ENCODE results near the gene ALKBH5.

ALKBH5 gene

DNA sequence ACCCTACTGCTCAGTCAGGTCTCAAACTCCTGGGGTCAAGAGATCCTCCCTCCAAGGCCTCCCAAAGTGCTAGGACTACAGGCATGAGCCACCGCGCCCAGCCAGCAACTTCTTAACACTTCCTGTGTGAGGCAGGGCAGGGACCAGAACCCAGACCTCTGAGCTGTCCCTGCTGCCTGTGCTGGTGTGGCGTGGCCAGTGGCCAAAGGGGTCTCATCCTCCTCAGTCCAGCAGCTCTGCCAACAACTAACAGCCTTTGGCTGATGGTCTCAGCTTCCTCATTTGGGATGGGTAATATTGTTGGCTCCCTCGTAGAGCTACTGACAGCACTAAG is 40.4 kb downstream of the ALKBH5 start:
- DNase-seq (ENCODE audit: low read depth): no peak

- DNase-seq (ENCODE audit: low read depth): no peak
These were observed 40.9 kb downstream of the ALKBH5 start for GRCh38 chr17:18224387-18225120.

DNA sequence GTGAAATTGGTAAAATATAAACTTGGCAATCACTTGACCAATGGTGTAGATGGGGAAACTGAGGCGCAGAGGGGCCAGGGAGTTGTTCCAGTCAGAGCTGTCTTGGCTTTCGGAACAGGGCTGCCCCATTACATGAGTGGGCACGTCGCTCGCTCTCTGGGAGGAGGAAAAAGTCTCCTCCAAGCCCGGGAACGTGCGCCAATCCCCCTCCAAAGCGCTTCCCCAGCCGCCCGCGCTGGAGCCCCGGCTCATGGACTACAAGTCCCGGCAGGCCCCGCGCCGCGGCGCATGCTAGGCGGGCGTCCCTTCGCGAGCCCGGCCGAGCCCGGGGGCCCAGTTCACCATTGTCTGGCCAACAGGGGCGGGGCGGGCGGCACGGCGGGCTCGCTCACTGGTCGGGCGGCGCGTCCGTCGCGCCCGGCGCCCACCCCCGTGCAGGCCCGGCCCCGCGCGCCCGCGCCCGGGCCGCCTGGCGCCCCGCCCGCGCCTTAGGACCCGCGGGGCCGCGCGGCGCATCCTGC is 41.6 kb downstream of the ALKBH5 start, which contains the start of gene LLGL1:
TSS of gene LLGL1 (plus strand) at position 515 of the 521 bp plus-strand sequence. CDS start 48 bp downstream, outside the sequence.
- DNase-seq (ENCODE audit: low read depth): peak; percentile 87

DNA sequence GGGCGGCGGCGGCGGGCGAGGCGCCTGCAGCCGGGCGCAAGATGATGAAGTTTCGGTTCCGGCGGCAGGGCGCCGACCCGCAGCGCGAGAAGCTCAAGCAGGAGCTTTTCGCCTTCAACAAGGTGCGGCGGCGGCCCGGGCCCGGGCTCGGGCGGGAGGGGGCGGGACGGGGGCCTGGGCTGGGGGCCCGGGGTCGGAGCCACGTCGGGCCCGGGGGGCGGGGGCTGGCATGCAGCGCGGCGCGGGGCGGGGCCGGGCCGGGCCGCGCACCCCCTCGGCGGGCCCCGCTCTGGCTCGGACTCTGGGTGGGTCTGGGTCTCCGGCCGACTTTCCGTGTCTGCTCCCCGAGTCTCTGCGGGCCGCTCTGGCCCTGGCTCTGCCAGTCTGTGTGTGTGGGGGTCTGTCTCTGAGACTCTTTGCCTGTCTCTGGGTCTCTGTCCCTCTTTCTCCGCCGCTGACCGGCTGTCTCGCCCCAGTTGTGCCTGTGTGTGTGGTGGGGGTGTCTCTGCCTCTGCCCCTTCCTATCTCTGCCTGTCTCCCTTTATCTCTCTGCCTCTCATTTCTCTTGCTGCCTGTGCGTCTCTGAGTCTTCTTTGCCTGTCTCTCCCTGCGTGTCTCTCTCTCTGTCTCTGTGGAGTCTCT is 42.1 kb downstream of the ALKBH5 start:
- no peak for DNase-seq (ENCODE audit: low read depth)

- no peak for DNase-seq (ENCODE audit: low read depth)
These were observed 42.8 kb downstream of the ALKBH5 start for GRCh38 chr17:18226284-18226945.

DNA sequence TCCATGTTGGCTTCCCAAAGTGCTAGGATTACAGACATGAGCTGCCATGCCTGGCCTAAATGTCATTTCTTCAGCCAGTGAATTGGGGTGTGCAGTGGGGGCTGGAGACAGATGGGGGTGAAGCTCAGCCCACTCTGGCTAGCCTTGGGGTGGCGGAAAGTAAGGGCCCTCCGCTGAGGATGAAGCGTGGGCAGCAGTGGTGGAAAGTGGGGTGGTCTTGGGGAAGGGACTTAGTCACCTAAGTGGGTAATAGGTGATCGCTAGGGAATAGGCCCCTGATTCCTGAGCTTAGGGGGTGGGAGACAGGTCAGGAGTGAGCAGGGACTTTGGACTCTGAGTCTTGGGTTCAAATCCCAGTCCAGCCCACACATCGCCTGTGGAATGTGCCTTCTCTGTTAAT is 44.0 kb downstream of the ALKBH5 start:
- no peak for DNase-seq (ENCODE audit: low read depth)

GRCh38 chr17:18228176-18228682 is 44.6 kb downstream of the ALKBH5 start:
- no peak for DNase-seq (ENCODE audit: low read depth)

DNA sequence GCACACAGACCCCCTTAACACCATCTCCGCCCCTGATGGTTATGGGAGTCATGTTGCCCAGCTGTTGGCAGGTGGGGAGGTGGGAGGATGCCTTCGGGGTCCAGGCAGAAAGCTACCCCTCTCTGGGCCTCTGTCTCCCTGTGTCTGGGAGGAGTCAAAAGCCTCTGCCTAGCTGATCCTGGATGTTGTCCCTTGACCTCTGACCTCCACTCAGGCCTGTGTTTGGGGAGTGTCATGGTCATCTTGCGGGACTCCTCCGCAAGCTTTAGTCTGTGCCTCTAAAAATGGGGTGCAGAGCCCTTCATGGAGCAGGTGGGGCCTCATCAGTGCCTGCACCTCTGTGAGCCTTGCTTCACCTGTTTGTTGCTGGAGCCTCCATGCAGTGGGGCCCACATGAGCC is 45.6 kb downstream of the ALKBH5 start:
- DNase-seq (ENCODE audit: low read depth): no peak

DNA sequence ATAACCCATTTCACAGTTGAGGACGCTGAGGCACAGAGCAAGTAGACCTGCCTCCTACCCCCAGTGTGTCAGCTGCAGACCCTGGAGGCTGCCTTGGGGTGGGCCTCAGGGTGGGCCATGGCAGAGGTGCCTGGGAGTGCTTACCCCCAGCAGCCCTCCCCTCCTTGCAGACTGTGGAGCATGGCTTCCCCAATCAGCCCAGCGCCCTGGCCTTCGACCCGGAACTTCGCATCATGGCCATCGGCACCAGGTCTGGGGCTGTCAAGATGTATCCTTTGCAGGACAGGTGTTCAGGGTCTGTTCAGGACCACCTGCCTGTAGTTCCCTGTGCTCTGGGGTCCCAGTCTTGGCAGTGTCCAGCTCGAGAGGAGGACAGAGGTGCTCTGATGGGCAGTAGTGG is 46.1 kb downstream of the ALKBH5 start:
- DNase-seq (ENCODE audit: low read depth): no peak

DNA sequence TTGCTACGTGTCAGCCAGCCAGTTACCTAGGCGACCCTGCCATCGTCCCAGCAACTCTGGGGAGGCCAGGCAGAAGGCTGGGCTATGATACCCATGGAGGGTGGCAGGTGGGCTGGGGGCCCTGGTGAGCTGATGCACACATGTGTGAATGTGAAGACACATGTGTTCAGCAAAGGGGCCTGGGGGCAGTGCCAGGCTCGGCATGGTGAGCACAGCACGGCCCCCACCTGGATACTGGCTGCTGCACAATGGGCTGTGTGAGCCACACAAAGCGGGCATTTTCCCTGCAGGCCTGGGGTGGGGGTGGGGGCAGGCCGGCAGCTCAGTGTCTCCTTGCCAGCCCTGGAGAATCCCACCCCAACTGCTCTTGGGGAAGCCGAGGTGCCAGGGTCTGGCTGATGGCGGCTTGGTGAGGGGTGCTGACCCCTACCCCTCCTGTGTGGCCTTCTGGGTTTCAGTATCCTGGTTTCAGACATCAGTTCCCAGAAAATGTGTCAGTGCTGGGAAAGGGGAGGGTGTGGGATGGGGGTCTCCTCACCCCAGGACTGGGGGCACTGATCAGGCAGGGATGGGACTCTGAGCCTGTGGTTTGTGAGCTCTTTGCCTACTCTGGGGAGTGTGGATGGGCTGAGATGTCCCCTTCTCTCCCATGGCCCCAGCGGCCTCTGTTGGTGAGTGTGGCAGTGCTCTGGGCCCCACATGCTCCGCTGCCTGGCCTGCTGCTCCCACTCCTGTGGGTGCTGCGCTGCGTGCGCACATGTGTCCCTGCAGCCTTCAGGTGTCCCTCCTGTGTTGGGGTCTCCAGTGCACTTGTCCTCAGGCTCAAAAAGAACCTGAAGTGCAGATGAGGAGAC is 46.9 kb downstream of the ALKBH5 start:
- DNase-seq (ENCODE audit: low read depth): no peak

GRCh38 chr17:18231164-18231563 is 47.5 kb downstream of the ALKBH5 start:
- no peak for DNase-seq (ENCODE audit: low read depth)

DNA sequence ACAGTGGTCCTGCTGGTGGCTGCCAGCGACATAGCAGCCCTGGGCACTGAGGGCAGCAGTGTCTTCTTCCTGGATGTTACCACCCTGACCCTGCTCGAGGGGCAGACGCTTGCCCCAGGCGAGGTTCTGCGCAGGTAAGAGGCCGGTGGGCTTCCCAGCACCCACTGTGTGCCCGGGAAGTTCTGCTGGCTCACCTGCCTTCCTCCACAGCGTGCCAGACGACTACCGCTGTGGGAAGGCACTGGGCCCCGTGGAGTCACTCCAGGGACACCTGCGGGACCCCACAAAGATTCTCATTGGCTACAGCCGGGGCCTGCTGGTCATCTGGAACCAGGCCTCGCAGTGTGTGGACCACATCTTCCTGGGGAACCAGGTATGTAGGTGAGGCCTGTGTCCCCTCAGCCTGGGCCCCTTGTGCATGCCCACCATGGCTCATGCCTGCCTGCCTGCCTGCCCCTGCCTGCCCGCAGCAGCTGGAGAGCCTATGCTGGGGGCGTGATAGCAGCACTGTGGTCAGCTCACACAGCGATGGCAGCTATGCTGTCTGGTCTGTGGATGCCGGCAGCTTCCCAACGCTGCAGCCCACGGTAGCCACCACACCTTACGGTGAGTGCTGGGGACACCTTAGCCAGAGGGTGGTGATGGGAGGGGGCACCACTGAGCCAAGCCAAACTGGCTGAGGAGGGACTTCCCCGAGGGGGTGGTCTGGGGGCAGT is 50.3 kb downstream of the ALKBH5 start:
- DNase-seq (ENCODE audit: low read depth): no peak

GRCh38 chr17:18234853-18235380 is 51.3 kb downstream of the ALKBH5 start:
- DNase-seq (ENCODE audit: low read depth): no peak

- peak; percentile 33 for DNase-seq (ENCODE audit: low read depth)
These were observed 52.2 kb downstream of the ALKBH5 start for GRCh38 chr17:18235743-18236256.

- DNase-seq (ENCODE audit: low read depth): no peak
These were observed 52.9 kb downstream of the ALKBH5 start for GRCh38 chr17:18236494-18236893.

DNA sequence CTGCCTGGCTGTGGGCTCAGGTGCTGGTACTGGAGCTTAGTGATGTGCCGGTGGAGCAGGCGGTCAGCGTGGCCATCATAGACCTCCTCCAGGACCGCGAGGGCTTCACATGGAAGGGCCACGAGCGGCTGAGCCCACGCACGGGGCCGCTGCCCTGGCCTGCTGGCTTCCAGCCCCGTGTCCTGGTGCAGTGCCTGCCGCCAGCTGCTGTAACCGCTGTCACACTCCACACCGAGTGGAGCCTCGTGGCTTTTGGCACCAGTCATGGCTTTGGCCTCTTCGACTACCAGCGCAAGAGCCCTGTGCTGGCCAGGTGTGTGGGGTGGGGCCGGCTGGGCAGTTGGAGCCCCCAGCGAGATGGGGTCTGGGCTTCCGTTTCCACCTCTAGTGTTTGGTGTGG is 53.8 kb downstream of the ALKBH5 start:
- no peak for DNase-seq (ENCODE audit: low read depth)

DNA sequence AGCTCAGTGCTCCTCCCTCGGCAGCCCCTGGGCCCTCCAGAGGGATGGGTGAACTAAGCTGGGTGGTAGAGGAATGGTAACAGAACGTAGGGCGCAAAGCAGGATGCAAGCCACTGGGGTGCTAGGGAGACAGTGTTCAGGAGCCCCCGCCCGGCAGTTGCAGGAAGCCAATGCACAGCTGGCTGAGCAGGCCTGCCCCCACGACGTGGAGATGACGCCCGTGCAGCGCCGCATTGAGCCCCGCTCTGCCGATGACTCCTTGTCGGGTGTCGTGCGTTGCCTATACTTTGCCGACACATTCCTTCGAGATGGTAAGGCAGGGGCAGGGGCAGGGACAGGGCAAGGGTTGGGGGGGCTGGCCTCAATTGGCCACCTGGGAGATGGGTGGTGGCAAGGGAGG is 54.7 kb downstream of the ALKBH5 start:
- no peak for DNase-seq (ENCODE audit: low read depth)

GRCh38 chr17:18240449-18240848 is 56.8 kb downstream of the ALKBH5 start:
- no peak for DNase-seq (ENCODE audit: low read depth)

- DNase-seq (ENCODE audit: low read depth): no peak
These were observed 57.7 kb downstream of the ALKBH5 start for GRCh38 chr17:18241229-18241871.
